ENCODE data around the gene ZNF554.

DNA sequence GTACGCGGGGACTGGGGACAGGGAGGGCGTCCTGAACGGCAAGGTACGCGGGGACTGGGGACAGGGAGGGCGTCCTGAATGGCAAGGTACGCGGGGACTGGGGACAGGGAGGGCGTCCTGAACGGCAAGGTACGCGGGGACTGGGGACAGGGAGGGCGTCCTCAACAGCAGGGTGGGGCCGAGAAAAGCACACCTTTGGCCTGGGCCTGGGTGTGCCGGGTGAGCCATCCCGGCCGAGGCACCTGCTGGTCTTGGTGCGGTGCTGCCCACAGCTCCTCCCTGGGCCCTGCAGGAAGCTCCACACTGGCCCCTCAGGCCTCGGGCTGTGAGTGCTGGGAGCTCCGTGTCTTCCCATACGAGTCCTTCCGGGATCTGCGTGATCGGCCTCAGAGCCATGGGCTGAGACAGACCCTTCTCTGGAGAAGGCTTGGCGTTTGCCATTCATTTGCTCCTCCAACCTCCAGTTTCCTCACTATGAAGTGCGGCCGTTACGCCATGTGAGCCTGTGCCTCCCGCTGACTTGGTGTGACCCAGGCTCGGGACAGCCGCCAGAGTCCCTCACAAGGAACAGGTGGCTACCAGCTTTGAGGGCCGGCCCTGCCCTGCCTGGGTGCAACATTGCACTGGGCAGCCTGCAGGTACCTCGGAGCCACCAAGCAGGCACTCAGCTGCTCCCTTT lies 7.8 kb upstream of the ZNF554 start:
- no peak for TF ChIP-seq POLR2A (IDR thresholded peaks at IDR 0.05)
- TF ChIP-seq, protein P1, sequence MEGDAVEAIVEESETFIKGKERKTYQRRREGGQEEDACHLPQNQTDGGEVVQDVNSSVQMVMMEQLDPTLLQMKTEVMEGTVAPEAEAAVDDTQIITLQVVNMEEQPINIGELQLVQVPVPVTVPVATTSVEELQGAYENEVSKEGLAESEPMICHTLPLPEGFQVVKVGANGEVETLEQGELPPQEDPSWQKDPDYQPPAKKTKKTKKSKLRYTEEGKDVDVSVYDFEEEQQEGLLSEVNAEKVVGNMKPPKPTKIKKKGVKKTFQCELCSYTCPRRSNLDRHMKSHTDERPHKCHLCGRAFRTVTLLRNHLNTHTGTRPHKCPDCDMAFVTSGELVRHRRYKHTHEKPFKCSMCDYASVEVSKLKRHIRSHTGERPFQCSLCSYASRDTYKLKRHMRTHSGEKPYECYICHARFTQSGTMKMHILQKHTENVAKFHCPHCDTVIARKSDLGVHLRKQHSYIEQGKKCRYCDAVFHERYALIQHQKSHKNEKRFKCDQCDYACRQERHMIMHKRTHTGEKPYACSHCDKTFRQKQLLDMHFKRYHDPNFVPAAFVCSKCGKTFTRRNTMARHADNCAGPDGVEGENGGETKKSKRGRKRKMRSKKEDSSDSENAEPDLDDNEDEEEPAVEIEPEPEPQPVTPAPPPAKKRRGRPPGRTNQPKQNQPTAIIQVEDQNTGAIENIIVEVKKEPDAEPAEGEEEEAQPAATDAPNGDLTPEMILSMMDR (IDR thresholded peaks at IDR 0.05), result no peak

Measured in esophagus squamous epithelium (tissue), 4 donors.